HEK293T (cell line): Measurements from ENCODE around the gene CHIC2.

Experiments used
- BHLHE40 ChIP-seq: fragments of 450-650 bp; IDR thresholded peaks from 2 replicates; pipeline ENCODE4 v1.6.1; 2016; ENCODE audit warnings: mild to moderate bottlenecking, moderate library complexity, borderline replicate concordance
- CTBP1 ChIP-seq: fragments of 450-650 bp; IDR thresholded peaks from 2 replicates; pipeline ENCODE4 v1.6.1; 2016; ENCODE audit warnings: borderline replicate concordance
- ELF4 ChIP-seq: fragments of 450-650 bp; IDR thresholded peaks from 2 replicates; pipeline ENCODE4 v1.6.1; 2017; ENCODE audit warnings: antibody characterized with exemption
- FOXA1 ChIP-seq: fragments of 450-650 bp; IDR thresholded peaks from 2 replicates; pipeline ENCODE4 v1.6.1; 2016; ENCODE audit warnings: mild to moderate bottlenecking
- FOXM1 ChIP-seq: fragments of 450-650 bp; IDR thresholded peaks from 2 replicates; pipeline ENCODE4 v1.6.1; 2017; ENCODE audit warnings: mild to moderate bottlenecking, borderline replicate concordance
- LEF1 ChIP-seq: fragments of 450-650 bp; IDR thresholded peaks from 2 replicates; pipeline ENCODE4 v1.6.1; 2017; ENCODE audit warnings: mild to moderate bottlenecking, borderline replicate concordance
- PKNOX1 ChIP-seq: fragments of 450-650 bp; IDR thresholded peaks from 2 replicates; pipeline ENCODE4 v1.6.1; 2016
- SP1 ChIP-seq: fragments of 450-650 bp; IDR thresholded peaks from 2 replicates; pipeline ENCODE4 v1.6.1; 2017
- SUZ12 ChIP-seq: fragments of 450-650 bp; IDR thresholded peaks from 2 replicates; pipeline ENCODE4 v1.6.1; 2016; ENCODE audit warnings: mild to moderate bottlenecking
- ZNF384 ChIP-seq: fragments of 450-650 bp; IDR thresholded peaks from 2 replicates; pipeline ENCODE4 v1.6.1; 2016

- TF ChIP-seq SP1: no peak
- TF ChIP-seq BHLHE40: no peak
- no peak for TF ChIP-seq ZNF384
- TF ChIP-seq FOXA1: no peak
- no peak for TF ChIP-seq ELF4
- TF ChIP-seq SUZ12: no peak
- TF ChIP-seq FOXM1: no peak
- no peak for TF ChIP-seq PKNOX1
- TF ChIP-seq CTBP1: no peak
- TF ChIP-seq LEF1: no peak
These were observed 37.0 kb upstream of the CHIC2 start for GRCh38 chr4:54101190-54102041.
